ENCODE measurements around the gene ITPRIP. TPM values are rescaled to one million over a fixed set of nuclear protein-coding genes. Genes with fewer than 3 reads are reported as not detected.

Gene ITPRIP
- polyA plus RNA-seq, 4 donors, result 10.0 to 13.7 (median 11.3) TPM

DNA sequence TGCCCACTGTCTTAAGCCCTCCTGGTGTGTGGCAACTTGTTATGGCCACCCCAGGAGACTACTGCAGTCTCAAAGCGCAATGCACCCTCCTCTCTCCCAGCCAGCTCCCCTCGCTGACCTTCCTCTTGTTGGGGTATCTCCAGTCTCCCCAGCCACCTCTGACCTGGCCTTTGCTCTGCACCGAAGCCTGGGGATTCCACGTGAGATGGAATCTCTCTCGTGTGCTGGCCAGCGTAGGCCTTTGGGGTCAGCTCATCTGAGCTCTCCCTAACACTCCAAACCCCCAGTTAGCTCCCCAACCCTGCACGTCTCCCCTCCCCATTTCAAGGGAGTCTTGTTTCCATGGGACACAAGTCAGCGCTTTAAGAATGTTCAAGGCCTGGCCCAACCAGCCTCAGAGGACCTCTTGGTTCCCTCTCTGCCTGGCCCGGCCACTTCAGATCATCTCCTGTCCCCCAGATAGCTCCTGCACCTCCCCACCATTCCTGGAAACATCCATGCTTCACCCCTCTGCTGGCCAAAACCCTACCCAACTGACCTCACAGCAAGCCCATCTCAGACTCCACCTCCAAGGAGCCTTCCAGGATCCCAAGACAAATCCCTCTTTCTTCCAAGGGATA lies 11.2 kb downstream of the ITPRIP start:
- no peak for DNase-seq (ENCODE audit: low read depth in 4 of 4, low spot score in 3 of 4)

DNA sequence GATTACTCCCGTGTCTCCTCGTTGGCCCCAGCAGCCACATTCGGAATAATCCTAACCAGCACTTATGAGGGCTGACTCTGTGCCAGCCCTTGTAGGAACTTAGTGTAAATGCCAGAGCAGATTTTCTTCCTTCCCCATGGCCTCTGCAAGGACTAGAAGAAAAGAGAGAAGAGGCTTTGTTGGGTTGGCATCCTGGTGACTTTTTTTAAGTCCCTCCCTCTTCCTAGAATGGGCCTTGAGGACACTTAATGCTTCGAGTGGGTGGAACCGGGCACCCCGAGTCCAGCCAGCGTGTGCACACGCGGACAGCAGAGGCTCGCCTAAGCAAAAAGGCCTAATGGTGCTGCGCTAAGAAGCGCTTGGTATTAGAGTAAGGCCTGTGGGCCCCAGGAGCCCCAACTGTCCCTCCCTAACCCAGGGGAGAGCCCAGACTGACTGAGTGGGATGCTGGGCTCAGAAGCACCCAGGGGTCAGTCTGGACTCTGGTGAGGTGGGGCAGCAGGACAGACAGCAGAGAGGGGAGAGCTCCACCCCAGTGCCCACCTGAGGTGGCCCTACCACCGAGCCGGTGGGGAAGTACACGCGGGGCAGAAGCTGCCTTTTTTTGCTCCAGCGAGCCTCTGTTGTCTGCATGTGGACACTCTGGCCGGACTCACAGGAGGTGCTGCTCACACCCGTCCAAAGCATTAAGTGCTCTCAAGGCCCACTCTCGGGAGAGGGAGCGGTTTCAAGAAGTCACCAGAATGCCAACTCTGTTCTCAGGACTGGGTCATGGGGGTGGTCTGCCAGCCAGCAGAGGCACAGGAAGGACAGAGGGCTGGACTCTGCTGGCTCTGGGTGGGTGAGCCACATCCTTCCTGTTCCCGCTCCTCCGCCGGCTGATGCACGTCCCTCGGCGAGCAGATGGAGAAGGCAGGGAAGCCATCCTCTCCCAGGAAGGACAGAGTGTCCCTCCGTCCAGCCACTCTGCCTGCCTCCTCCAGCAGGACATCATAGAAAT lies 12.5 kb downstream of the ITPRIP start:
- DNase-seq (ENCODE audit: low read depth in 4 of 4, low spot score in 3 of 4), result no peak

DNA sequence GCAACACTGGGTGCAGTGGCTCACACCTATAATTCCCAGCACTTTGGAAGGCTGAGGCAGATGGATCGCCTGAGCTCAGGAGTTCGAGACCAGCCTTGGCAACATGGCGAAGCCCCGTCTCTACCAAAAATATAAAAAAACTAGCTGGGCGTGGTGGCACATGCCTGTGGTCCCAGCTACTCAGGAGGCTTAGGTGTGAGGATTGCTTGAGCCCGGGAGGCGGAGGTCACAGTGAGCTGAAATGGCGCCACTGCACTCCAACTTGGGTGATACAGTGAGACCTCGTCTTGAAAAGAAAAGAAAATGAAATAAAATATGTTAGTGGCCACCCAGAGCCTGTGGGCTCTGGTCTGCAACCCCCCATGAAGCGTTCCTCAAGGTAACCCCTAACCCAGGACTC lies 13.3 kb downstream of the ITPRIP start:
- DNase-seq (ENCODE audit: low read depth in 4 of 4, low spot score in 3 of 4), result no peak

DNA sequence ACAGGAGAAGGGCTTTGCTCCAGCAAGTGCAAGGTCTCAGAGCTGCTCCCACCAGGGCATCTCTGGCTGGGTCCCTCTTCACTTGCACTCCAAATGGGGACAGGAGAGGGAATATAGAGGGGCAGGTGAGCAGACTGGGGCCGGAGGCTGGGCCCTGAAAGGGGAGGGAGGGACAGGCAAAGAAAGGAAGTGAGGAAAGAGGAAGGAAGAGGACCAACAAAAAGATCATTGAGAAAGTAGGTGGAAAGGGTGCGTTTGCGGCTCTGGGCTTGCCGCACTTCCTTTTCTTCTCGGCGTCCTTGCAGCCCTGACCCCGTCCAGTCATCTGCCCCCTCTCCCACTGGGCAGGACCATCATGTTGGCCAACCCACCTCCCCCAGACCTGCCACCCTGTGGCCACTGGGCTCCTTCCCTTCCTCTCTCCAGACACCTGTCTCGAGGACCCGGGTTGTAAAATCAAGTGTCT lies 14.0 kb downstream of the ITPRIP start:
- DNase-seq (ENCODE audit: low read depth in 4 of 4, low spot score in 3 of 4), result no peak

DNA sequence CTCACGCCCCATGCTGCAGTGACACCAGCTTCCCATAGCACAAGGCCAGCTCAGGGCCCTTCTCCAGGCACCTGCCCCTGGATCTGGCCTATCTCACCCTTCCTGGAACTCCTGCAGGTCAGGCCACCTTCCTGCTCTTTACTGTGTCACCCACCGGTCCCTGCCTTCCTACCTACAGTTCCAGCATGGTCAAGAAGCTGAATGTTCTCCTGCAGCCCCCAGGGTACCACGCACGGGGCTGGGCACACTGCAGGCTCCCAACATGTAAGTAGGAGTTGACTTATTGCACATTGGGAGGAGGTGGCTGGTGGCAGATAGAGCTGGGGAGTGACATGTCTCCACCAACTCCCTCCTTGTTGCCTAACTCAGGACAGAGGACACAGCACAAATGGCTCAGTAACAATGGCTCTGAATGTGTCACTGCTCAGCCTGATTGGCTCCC lies 14.5 kb downstream of the ITPRIP start:
- DNase-seq (ENCODE audit: low read depth in 4 of 4, low spot score in 3 of 4), result no peak

DNA sequence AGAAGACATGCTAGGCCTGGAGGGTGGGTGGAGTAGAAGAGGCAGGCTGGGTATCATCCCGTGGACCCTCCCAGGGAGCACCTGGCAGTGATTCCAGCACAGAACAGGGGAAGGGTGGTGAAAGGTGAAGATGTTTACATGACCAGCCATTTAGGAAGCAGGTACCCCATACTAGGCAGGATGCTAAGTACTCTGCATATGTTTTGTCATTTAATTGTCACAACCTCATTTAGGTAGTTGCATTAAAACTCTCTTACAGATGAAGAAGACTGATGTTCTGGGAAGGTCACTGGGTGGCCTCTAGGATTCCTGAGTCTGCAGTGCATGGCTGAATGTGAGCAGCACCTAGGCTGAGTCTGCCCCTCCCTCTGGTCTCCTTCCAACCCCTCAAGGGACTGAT lies 15.2 kb downstream of the ITPRIP start:
- no peak for DNase-seq (ENCODE audit: low read depth in 4 of 4, low spot score in 3 of 4)

DNA sequence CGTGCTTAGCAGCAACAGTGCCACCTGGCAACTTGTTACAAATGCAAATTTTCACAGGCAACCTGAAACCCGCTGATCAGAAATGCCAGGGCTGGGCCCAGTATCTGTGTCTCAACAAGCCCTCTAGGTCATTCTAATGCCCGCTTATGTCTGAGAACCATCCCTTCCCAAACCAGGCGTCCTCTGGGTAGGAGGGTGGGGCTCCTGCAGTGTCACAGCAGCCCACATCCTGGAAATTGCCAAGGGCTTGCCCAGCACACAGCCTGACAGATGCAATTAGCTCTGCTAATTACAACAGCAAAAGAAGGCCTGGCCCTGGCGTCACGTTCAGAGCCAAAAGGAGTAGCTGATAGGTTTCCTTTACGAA lies 15.9 kb downstream of the ITPRIP start:
- DNase-seq (ENCODE audit: low read depth in 4 of 4, low spot score in 3 of 4), result no peak

DNA sequence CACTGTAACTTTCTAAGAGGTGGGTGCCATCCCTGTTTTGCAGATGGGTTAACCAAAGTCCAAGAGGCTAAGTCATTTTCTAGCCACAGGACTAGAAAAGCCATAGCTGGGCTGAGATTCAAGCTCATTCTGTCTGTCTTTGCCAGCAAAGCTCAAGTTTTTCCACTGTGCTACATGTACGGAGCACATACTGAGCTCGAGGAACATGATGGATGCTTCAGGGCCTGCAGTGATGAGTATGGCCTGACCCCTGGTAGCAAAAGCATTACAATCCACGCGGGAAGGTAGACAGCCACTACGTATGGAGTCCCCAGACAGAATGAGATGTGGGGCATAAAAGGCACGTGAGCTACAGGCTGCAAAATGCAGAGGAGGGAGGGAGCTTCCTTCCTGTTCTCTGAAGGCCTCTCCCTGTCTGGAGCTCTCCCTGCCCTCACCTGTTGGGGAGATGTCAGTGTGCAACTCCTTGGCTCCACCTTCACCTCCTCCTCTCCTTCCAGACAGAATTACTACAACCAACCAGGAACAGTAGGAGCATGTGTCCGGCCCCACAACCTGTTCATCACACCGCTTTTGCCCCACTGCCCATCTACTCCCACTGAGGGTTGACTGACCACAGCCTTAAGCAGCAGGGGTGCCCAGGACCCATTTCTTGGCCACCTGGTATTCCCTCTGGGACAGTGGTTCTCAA lies 16.4 kb downstream of the ITPRIP start:
- DNase-seq (ENCODE audit: low read depth in 4 of 4, low spot score in 3 of 4), result no peak

DNA sequence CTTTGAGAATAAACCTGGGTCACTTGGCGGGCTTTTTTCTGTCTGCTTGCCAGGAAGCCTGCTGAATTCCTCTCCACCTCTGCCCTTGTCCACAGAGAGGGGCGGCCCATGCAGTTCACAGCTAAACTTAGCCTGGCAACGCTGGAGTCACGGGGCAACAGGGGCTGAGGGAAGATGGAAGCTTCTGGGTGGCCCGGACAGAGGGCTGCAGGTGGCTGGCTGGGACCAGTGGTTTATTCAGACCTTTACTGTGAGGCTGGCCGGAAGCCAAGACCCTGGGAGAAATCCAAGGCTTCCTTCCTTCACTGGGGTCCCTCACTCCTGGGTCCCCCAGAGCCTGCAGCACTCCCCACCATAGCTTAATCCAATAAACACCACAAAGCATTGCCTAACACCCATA lies 17.0 kb downstream of the ITPRIP start:
- no peak for DNase-seq (ENCODE audit: low read depth in 4 of 4, low spot score in 3 of 4)

DNA sequence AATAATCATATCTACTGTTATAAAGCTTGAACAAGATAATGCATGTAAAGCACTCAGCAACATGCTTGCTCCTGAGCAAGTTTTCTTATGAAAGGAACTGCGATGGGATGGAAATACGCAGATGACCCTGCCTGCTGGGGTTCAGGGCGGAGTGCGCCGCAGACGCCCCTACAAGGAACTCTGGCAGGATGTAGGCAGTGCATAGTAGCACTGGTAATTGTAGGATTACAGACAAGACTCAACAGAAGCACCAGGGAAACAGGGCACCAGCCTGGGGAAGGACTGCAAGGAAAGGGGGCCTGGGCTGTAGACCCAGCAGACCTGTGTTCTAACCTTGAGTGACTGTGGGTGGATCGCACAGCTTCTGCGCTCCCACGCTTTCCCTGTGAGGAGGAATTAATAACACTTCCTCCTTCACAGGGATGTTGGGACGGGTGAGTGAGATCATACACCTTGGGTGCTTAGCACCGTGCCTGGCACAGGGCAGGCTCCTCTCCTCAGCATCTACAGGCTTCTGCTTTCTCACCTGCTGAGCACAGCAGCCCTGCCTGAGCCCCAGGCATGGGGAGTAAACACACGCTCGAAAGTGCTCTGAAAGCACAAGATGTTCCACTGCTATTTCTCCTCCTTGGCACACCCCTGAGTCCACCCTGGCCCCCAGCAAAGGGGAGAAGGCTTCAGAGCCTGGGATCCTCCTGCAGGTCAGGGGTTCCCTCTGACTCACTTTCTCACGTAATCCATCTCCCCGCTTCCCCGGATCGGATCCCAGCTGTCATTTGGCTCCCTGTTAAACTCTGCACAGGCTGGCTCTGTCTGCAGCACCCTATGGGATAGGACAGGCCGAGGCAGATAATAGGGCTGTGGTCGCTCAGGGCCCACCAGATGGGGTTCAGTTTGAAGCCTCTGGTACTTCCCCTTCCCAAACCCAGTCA lies 19.2 kb downstream of the ITPRIP start:
- DNase-seq (ENCODE audit: low read depth in 4 of 4, low spot score in 3 of 4), result no peak

DNA sequence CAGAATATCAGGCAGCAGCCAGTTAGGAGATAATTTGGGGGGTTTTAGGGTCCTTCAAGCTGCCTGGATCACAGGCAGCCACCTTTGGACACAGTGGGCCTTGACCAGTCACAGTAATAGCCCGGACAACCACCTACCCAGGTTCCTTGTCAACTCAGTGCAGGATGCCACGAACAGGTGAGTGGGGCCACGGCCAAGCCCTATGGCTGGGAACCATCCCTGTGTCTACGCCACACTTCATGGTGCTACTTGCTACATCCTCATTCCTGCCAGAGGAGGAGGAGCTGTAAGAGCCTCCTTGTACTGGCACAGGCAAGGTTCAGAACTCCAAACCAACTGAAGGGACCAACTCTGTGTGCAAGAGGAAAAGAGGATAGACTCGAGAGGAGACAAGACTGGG lies 19.9 kb downstream of the ITPRIP start:
- no peak for DNase-seq (ENCODE audit: low read depth in 4 of 4, low spot score in 3 of 4)

DNA sequence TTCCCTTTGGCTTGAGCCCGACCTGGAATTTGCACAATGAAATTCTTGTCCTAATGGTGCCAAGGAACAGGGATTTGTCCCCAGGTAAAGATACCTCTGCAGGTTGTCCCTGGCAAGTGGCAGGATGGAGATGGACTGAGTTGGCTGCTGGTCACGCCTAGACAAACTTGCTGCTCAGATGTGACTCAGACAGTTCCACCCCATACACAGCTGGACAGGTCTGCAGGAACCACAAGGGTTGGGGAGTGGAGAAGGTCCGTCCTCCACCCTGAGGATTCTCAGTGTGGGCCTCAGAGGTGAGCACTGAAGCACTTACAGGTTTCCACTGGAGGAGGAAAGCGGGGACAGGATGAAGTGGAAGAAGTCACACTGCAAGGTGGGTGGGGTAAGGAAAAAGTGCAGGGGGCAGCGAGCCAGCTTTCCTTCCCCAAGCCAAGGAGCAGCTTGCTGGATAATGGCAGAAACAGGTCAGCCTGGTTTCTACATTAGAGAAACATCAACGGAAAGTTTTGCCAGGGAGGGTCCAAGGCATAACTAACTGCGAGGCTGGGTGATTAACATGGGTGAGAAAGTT lies 20.5 kb downstream of the ITPRIP start:
- DNase-seq (ENCODE audit: low read depth in 4 of 4, low spot score in 3 of 4), result no peak

DNA sequence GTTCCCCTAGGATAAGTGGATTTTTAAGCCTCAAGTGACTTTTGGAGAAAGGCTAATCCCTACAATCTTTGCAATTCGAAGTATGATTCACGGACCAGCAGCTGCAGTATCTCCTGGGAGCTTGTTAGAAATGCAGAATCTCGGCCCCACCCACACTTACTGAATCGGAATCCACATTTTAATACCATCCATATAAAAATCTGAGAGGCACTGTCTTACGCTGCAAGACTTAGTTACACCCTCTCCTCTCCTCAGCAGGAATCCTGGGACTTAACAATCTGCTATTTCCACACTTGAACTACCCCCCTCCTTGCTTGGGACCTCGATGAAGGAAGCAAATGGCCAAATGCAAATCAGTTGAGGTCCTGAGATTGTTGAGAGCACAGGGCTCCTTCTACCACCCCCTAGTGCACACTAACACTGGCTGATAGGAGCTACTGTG lies 21.0 kb downstream of the ITPRIP start:
- no peak for DNase-seq (ENCODE audit: low read depth in 4 of 4, low spot score in 3 of 4)

DNA sequence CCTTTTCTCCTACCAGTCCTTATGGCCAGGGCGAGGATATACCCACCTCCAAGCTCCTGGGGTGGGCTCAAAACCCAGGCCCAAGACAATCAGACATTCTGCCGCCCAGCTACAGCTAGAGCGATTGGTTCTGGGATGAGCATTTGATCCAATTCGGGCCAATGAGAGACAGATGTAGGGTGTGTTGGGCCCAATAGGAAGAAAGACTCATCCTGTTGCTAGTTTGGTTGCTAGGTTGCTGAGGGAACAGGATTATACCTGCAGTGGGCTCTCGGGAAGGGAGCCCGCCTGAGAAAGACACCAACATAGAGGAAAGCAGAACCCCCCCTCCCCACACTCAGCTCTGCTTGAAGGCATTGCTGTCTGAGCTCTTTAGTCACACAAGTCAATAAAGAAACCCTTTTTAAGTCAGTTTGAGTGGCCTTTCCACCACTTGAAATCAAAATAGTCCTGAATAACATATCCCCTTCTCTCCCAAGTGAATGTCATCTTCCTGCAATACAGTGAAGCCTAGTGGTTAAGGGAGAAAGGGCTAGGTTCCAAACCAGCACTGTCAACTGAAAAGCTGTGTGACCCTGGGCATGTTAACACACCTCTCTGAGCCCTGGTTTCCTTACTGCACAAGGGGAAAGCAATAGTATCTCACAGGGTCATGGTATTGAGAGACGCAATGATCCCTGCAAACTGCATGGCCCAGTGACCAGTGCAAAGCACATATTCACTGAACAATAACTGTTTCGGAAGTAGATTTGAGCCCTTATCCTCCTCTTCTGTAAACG lies 21.8 kb downstream of the ITPRIP start:
- no peak for DNase-seq (ENCODE audit: low read depth in 4 of 4, low spot score in 3 of 4)

DNA sequence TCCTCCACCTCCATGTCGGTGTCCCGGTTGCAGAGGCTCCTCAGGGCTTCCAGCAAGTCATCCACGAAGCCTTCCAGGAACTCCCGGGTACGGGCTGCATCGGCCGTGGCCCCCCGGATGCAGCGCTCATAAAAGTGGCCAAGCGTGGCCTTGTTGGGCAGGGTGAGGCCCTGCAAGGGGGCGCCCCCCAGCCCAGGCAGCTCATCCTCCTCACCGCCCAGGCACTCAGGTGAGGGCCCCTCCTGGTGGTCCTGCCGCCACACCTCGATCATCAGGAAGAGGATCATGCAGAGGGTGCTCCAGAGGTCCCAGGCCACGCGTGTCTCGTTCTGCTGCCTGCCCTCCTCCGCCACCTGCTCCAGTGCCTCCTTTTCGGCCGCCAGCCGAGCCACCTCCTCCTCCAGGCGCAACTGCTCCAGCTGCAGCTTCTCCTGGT lies 22.8 kb downstream of the ITPRIP start:
- DNase-seq (ENCODE audit: low read depth in 4 of 4, low spot score in 3 of 4), result no peak

DNA sequence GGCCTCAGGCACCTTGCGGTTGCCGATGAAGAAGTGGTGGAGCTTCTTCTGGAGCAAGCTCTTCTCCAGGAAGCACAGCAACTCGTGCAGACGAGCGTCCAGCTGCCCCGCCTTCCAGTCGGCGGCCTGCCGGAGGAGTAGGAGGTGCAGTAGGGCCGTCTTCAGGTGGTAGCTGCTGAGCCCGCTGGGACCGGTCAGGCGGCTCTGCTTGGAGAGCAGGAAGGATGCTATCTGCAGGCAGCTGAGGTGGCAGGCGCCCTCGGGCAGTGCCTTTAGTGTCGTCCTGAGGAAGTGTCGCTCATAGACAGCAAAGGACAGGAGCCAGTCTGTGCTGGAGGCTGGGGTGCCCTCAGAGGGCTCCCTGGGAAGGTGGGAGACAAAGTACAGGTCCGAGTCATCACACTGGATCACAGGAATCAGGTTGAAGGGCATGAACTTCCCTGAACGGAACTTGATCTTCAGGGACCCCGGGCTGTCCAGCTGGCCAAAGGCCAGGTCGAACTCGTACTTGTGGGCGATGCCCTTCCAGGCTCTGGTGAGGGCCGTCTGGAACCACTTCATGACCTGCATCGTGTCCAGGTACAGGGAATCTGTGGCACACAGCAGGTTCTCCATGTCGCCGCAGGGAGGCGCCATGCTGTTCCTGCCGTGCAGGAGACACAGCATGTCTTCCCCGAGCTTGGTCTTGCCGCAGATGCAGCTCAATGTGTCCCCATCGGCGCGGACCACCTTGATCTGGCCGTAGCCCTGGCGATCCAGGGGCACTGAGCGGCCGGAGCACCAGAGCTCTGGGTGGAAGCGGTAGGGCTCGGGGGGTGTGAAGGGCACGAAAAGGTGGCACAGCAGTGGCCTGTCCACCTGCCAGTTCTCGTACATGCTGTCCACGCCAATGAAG lies 23.4 kb downstream of the ITPRIP start:
- no peak for DNase-seq (ENCODE audit: low read depth in 4 of 4, low spot score in 3 of 4)

DNA sequence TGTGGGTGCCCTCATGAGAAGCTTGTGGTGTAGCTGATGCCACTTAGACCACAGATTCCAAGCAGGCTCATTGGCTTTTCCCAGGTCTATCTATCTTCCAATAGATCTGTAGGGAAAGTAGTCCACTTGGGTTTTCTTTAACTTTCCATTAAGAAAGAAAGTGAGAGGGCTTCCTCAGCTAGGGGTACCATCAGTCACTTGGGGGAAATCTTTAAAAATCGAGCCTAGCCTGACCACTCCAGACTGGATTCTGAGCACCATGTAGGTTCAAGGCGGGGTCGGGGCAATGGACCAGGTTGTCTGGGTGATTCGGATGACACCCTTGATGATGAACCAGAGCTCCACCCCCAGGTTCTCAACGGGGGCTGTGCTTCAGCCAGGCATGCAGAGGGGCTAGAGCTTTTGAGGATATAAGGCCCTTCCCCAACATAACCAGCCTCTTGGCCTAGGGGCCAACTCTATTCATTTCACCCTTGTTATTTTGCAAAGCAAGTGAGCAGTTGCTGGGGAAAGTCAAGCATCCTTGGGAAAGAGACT lies 27.0 kb downstream of the ITPRIP start:
- DNase-seq (ENCODE audit: low read depth in 4 of 4, low spot score in 3 of 4), result no peak

All from right renal pelvis (tissue), 4 donors.